ENCODE data around the gene CDH22. TPM values are rescaled to one million over a fixed set of nuclear protein-coding genes. Genes with fewer than 3 reads are reported as not detected.
A peak's percentile ranks its signal among the peaks of the same experiment; 100 is the strongest.

Gene CDH22
- total and polyA plus RNA-seq, 4 donors = not detected

DNA sequence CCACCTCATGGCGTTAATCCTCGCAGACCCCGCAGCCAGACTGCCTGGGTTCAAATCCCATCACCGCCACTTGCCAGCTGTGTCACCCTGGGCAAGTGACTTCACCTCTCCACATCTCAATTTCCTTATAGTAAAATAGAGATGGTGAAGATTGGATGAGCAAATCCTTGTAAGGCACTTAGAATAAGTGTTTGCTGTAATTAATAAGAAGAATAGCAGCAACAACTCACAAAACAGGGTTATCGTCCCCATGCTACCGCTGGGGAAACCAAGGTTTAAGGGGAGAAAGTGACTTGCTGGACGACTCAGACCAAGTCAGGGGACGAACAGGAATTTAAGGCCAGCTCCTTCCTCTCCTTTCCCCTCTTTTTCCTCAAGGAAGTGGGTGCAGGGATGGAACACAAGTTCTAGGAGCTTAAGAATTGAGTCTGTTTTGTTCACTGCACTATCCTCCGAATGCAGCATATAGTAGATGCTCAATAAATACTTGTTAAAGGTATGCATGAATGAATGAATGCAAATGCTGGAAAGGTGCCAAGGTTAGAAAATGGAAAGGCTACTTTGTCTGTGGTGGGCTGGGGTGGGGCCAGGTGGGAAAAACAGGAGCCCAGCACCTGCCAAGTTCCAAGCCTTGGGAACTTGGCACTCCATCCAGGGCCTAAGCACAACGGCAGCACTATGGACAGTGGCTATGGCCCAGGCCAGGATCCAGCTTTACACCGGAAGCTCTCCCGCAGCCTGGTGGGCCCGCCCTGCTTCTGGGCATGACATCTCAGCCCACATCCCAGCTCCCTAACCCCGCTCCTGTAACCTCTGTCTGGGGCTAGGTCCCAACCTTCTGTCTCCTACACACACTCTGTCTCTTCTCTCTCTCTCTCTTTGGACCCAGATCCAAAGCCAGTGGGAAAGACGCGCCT, 4.9 kb upstream of the CDH22 start:
- 46 to 49% methylated on average over 16 of the region's 16 CpGs for WGBS, 2 donors
- no peak for ATAC-seq (ENCODE audit: low FRiP score)
- no peaks in the 10 kb centered on the region for H3K4me1 ChIP-seq (ENCODE audit: control insufficient read depth in 1 of 2, insufficient read depth in 2 of 2, low read length in 2 of 2)
- H3K4me3 ChIP-seq (ENCODE audit: low read length in 2 of 2) = no peak overlapping the region
- H3K27me3 ChIP-seq (ENCODE audit: control insufficient read depth in 1 of 2, insufficient read depth in 2 of 2, low read length in 1 of 2) = no peaks in the 10 kb centered on the region
- DNase-seq = no peak
- no peak overlapping the region for H3K27ac ChIP-seq (ENCODE audit: low read depth in 1 of 2, low read length in 2 of 2)
- intact Hi-C loops (cut with DNase I) = no loop called here
- H3K9me3 ChIP-seq (ENCODE audit: control insufficient read depth, low read length) = no peaks in the 10 kb centered on the region
- H3K36me3 ChIP-seq (ENCODE audit: control insufficient read depth in 1 of 2, insufficient read depth in 2 of 2, low read length in 1 of 2) = no peaks in the 10 kb centered on the region

- H3K36me3 ChIP-seq (ENCODE audit: control insufficient read depth in 1 of 2, insufficient read depth in 2 of 2, low read length in 1 of 2) = no peaks in the 10 kb centered on the region
- no peak overlapping the region for H3K27ac ChIP-seq (ENCODE audit: low read depth in 1 of 2, low read length in 2 of 2)
- H3K4me3 ChIP-seq (ENCODE audit: low read length in 2 of 2) = no peak overlapping the region
- intact Hi-C loops (cut with DNase I) = no loop called here
- no peaks in the 10 kb centered on the region for H3K9me3 ChIP-seq (ENCODE audit: control insufficient read depth, low read length)
- no peaks in the 10 kb centered on the region for H3K27me3 ChIP-seq (ENCODE audit: control insufficient read depth in 1 of 2, insufficient read depth in 2 of 2, low read length in 1 of 2)
- H3K4me1 ChIP-seq (ENCODE audit: control insufficient read depth in 1 of 2, insufficient read depth in 2 of 2, low read length in 2 of 2) = no peaks in the 10 kb centered on the region
- WGBS, 2 donors = 2% methylated on average over 47 of the region's 47 CpGs
- ATAC-seq (ENCODE audit: low FRiP score) (no peak), DNase-seq (no peak)
Observed at GRCh38 chr20:46312075-46312944, 4.0 kb upstream of the CDH22 start.

DNA sequence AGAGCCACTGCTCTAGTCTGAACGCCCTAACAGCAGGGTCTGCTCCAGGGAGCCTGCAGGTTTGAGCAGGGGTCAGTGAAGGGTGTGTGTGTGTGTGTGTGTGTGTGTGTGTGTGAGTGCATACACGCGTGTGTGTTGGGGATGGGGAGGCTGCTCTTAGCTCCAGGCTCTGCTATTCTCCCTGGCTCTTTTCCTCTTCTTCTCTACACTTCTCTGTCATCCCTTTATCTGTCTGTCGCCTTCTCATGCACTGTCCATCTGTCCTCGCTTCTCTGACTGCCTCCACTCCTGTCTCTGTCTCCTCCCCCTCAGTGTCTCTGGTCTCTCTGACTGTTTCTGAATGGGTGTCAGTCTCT, 3.4 kb upstream of the CDH22 start:
- DNase-seq (no peak), ATAC-seq (ENCODE audit: low FRiP score) (no peak)
- Histone ChIP-seq H3K27me3 (ENCODE audit: control insufficient read depth in 1 of 2, insufficient read depth in 2 of 2, low read length in 1 of 2) (no peaks in the 10 kb centered on the region), H3K36me3 (ENCODE audit: control insufficient read depth in 1 of 2, insufficient read depth in 2 of 2, low read length in 1 of 2) (no peaks in the 10 kb centered on the region), H3K4me3 (ENCODE audit: low read length in 2 of 2) (no peak overlapping the region), H3K4me1 (ENCODE audit: control insufficient read depth in 1 of 2, insufficient read depth in 2 of 2, low read length in 2 of 2) (no peaks in the 10 kb centered on the region), H3K27ac (ENCODE audit: low read depth in 1 of 2, low read length in 2 of 2) (no peak overlapping the region), H3K9me3 (ENCODE audit: control insufficient read depth, low read length) (no peaks in the 10 kb centered on the region)
- intact Hi-C loops (cut with DNase I) = no loop called here
- WGBS, 2 donors = 9 to 10% methylated on average over 5 of the region's 5 CpGs

DNA sequence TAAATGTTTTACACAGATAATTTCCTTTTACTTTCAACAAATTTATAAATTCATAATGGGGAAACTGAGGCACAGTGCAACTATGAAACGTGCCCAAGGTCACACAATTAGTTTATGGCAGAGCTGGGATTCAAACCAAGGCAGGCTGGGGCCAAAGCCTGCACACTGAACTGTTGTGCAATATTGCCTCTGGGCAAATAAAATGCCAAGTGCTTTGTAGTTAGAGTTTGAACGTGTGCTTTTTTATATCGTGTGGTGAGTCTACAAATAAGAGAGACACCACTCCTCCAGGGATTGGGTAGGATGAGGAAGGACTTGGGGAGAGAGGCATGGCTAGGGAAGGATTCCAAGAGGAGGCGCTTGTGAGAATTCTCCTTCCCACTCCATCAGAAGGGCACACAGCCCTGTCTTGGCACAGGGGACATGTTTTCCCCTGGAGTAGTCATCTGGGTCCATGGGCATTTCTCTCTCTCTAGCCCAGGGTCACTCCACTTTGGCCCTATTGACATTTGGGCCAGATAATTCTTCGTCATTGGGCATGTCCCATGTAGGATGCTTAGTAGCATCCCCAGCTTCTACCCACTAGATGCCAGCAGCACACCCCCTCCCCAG, 2.8 kb upstream of the CDH22 start:
- WGBS, 2 donors = 17 to 21% methylated on average over 5 of the region's 5 CpGs
- ATAC-seq (ENCODE audit: low FRiP score) = no peak
- Histone ChIP-seq H3K27ac (ENCODE audit: low read depth in 1 of 2, low read length in 2 of 2) (no peak overlapping the region), H3K36me3 (ENCODE audit: control insufficient read depth in 1 of 2, insufficient read depth in 2 of 2, low read length in 1 of 2) (no peaks in the 10 kb centered on the region), H3K9me3 (ENCODE audit: control insufficient read depth, low read length) (no peaks in the 10 kb centered on the region), H3K4me3 (ENCODE audit: low read length in 2 of 2) (no peak overlapping the region), H3K27me3 (ENCODE audit: control insufficient read depth in 1 of 2, insufficient read depth in 2 of 2, low read length in 1 of 2) (no peaks in the 10 kb centered on the region), H3K4me1 (ENCODE audit: control insufficient read depth in 1 of 2, insufficient read depth in 2 of 2, low read length in 2 of 2) (no peaks in the 10 kb centered on the region)
- intact Hi-C loops (cut with DNase I) = no loop called here
- DNase-seq = no peak

DNA sequence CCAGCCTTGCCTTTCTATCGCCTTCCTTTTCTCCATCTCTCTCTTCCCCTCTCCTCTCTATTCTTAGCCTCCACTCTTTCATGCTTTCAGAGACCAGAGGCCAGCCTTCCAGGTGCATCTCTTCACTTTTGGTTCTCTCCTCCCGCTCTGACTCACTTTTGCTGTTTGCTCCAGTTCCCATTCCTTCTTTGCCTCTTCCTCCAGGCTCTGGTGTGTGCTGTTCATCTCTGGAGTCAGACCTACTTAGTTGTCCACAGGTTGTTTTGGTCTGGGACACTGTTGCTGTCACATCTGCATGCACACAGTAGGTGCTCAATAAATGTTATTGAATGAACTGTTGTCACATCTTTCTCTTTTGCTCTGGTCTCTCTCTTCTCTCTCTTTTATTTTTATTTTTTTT, 1.6 kb upstream of the CDH22 start:
- Histone ChIP-seq H3K27me3 (ENCODE audit: control insufficient read depth in 1 of 2, insufficient read depth in 2 of 2, low read length in 1 of 2) (no peaks in the 10 kb centered on the region), H3K36me3 (ENCODE audit: control insufficient read depth in 1 of 2, insufficient read depth in 2 of 2, low read length in 1 of 2) (no peaks in the 10 kb centered on the region), H3K4me1 (ENCODE audit: control insufficient read depth in 1 of 2, insufficient read depth in 2 of 2, low read length in 2 of 2) (no peaks in the 10 kb centered on the region), H3K27ac (ENCODE audit: low read depth in 1 of 2, low read length in 2 of 2) (no peak overlapping the region), H3K4me3 (ENCODE audit: low read length in 2 of 2) (no peak overlapping the region), H3K9me3 (ENCODE audit: control insufficient read depth, low read length) (no peaks in the 10 kb centered on the region)
- WGBS, 2 donors = 60% methylated on average over 2 of the region's 2 CpGs
- no peak for ATAC-seq (ENCODE audit: low FRiP score)
- DNase-seq = no peak
- intact Hi-C loops (cut with DNase I) = no loop called here

GRCh38 chr20:46307999-46308257, 370 bp downstream of the CDH22 start:
- 0% methylated on average over 12 to 35 of the region's 35 CpGs for WGBS, 2 donors
- peak overlapping the region; percentile 27 to 55 for H3K4me3 ChIP-seq (ENCODE audit: low read length in 2 of 2)
- H3K27me3 ChIP-seq (ENCODE audit: control insufficient read depth in 1 of 2, insufficient read depth in 2 of 2, low read length in 1 of 2) = no peaks in the 10 kb centered on the region
- no peak overlapping the region for H3K27ac ChIP-seq (ENCODE audit: low read depth in 1 of 2, low read length in 2 of 2)
- no peaks in the 10 kb centered on the region for H3K36me3 ChIP-seq (ENCODE audit: control insufficient read depth in 1 of 2, insufficient read depth in 2 of 2, low read length in 1 of 2)
- H3K9me3 ChIP-seq (ENCODE audit: control insufficient read depth, low read length) = no peaks in the 10 kb centered on the region
- ATAC-seq (ENCODE audit: low FRiP score) (no peak), DNase-seq (no peak)
- no peaks in the 10 kb centered on the region for H3K4me1 ChIP-seq (ENCODE audit: control insufficient read depth in 1 of 2, insufficient read depth in 2 of 2, low read length in 2 of 2)
- intact Hi-C loops (cut with DNase I) = no loop called here

DNA sequence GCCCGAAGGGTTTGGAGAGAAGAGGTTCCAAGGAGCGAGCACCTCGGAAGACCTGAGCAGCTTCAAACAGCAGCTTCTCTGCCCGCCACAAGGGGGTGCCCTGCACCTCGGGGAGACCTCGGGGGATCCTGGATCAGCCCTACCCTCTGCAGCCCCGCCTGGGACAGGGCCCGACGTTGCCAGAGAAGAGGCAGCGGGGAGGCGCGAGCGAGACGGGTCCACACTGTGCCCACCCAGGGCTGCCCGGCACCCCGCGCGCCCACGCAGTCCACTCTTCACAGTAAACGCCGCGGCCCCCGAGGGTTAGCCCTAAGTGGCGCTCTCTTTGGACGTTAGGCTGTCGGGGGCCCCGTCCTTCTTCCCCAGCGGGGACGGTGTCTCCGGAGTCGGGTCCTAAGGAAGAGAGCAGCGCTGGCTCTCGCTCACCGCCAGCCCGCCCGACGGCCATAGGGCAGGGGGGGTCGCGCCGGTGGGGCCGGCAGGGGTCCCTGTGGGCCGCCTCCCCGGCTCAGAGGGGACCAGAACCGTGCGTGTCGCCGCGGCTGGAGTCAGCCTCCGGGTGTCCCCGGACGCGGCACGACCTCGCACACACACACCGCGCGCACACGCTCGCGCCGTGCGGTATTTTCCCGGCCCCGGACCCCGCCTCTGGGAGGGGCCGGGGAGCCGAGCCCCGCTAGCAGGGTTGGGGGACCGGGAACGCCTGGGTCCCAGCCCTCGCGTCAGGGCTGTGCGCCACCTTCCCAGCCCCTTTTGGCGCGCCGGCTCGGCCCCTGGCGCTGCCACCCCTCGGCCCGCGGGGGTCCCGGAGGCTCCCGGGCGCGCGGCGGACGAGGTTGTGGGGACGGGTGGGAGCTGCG, 929 bp downstream of the CDH22 start:
- Histone ChIP-seq H3K27ac (ENCODE audit: low read depth in 1 of 2, low read length in 2 of 2) (no peak overlapping the region), H3K4me3 (ENCODE audit: low read length in 2 of 2) (peak overlapping the region in 1 of 2 donors; percentile 55), H3K27me3 (ENCODE audit: control insufficient read depth in 1 of 2, insufficient read depth in 2 of 2, low read length in 1 of 2) (no peaks in the 10 kb centered on the region), H3K9me3 (ENCODE audit: control insufficient read depth, low read length) (no peaks in the 10 kb centered on the region), H3K36me3 (ENCODE audit: control insufficient read depth in 1 of 2, insufficient read depth in 2 of 2, low read length in 1 of 2) (no peaks in the 10 kb centered on the region), H3K4me1 (ENCODE audit: control insufficient read depth in 1 of 2, insufficient read depth in 2 of 2, low read length in 2 of 2) (no peaks in the 10 kb centered on the region)
- peak; percentile 66 for ATAC-seq (ENCODE audit: low FRiP score)
- intact Hi-C loops (cut with DNase I) = no loop called here
- peak; percentile 60 to 82 for DNase-seq
- 0 to 1% methylated on average over 45 to 90 of the region's 90 CpGs for WGBS, 2 donors

- no peak overlapping the region for H3K4me3 ChIP-seq (ENCODE audit: low read length in 2 of 2)
Observed at GRCh38 chr20:46306743-46307138, 1.6 kb downstream of the CDH22 start.

More at GRCh38 chr20:46306743-46307138, 1.6 kb downstream of the CDH22 start:
- intact Hi-C loops (cut with DNase I) = no loop called here
- Histone ChIP-seq H3K27me3 (ENCODE audit: control insufficient read depth in 1 of 2, insufficient read depth in 2 of 2, low read length in 1 of 2) (no peaks in the 10 kb centered on the region), H3K36me3 (ENCODE audit: control insufficient read depth in 1 of 2, insufficient read depth in 2 of 2, low read length in 1 of 2) (no peaks in the 10 kb centered on the region), H3K27ac (ENCODE audit: low read depth in 1 of 2, low read length in 2 of 2) (no peak overlapping the region), H3K4me1 (ENCODE audit: control insufficient read depth in 1 of 2, insufficient read depth in 2 of 2, low read length in 2 of 2) (no peaks in the 10 kb centered on the region), H3K9me3 (ENCODE audit: control insufficient read depth, low read length) (no peaks in the 10 kb centered on the region)
- DNase-seq (no peak), ATAC-seq (ENCODE audit: low FRiP score) (no peak)
- 22 to 23% methylated on average over 10 of the region's 10 CpGs for WGBS, 2 donors

Measured in aorta (tissue), 5 donors.